ENCODE data around the gene MAP4K3.
"Not testable (repeated sequence)": the region's sequence is repeated elsewhere in the genome, so short reads cannot be mapped to it uniquely, and the experiment has no call there.

The MAP4K3 gene

DNA sequence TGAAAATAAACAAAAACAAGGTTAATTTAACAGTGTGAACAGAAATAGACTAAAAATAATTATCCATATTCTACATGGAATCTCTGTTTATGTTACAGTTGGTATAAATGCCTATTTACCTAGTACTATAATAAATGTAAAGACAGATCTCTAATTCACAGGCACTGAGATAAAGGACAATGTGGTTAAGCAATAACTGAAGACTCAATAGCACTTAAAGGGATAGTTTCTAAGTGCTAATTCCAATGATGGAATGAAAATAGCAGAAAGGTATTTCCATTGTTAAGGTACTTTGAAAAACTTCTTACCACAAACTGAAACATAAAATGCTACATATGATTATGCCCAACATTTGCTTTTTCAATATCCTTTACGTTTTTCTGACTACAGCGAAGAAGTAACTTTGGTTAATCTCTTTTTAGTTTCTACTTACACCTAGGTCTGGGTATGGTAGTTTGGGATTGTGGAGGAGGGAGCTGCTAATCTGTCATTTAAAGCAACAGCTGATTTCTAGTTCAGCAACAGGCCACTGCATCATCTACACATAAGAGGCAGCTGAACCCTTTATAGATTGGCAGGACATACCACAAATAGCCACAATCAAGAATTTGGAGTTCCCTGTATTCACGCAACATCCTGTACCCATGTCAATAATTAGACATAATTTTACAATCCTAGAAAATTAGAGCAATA, 27.2 kb downstream of the MAP4K3 start:
- no peak for DNase-seq (ENCODE audit: low spot score)

DNA sequence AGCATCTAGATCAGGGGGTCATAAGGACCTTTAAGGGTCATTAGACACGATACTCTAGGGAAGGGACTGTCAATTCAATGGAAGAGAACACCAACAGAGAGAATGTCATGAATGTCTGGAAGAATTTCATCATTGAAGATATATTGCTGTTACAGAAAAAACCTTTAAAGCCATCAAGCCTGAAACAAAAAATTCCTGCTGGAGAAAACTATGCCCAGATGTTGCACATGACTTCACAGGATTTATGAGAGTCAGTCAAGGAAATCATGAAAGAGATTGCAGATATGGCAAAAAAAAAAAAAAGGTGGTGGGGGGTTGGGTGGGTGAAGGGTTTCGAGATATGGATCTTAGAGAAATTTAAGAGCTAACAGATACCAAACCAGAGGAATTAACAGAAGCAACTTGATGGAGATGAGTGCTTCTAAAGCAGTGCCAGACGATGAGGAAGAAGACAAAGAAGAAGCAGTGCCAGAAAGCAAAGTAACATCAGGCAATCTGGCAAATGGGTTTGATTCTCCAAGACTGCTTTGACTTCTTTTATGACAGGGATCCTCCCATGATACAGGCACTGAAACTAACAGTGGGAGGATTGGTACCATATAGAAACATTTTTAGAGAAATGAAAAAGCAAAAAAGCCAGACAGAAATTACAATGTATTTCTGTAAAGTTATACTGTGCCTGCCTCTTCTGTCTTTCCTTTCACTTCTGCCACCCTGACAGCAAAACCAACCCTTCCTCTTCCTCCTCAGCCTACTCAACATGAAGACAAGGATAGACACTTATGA, 28.5 kb downstream of the MAP4K3 start:
- no peak for DNase-seq (ENCODE audit: low spot score)

DNA sequence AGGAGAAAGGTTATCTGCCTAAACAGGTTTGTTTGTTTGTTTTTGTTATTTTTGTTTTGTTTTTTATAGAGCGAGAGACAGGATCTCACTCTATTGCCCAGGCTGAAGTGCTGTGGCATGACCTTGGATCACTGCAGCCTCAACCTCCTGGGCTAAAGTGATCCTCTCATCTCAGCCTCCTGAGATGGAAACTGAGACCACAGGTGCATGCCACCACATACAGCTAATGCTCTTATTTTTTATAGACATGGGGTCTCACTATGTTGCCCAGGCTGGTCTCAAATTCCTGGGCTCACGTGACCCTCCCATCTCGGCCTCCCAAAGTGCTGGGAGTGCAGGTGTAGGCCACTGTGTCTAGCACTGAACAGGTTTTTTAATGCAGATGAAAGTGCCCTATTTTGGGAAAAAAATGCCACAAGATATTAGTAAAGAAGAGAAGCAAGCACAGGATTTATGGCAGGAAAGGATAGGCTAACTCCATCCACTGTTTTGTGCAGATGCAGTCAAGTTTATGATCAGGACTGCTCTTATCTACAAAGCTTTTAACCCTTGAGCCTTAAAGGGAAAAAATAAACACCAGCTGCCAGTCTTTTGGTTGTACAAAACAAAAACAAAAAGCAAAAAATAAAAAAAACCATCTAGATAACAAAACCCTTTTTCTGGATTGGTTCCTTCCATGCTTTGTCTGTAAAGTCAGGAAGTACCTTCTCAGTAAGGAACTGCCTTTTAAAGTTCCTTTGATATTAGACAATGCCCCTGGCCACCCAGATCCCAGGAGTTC, 29.4 kb downstream of the MAP4K3 start:
- no peak for DNase-seq (ENCODE audit: low spot score)

DNA sequence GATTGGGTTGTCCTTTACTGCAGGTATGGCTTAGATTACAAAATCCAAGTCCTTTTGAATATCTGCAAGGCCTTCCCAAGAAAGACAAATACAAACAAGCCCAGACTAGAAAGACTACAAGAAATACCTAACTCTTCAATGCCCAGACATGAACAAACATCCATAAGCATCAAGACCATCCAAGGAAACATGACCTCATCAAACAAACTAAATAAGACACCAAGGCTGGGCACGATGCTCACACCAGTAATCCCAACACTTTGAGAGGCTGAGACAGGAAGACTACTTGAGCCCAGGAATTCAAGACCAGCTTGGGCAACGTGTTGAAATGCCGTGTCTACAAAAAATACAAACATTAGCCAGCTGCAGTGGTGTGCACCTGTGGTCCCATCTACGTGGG, 31.7 kb downstream of the MAP4K3 start:
- no peak for DNase-seq (ENCODE audit: low spot score)

GRCh38 chr2:39403311-39403710, 33.8 kb downstream of the MAP4K3 start:
- DNase-seq (ENCODE audit: low spot score) = no peak

DNA sequence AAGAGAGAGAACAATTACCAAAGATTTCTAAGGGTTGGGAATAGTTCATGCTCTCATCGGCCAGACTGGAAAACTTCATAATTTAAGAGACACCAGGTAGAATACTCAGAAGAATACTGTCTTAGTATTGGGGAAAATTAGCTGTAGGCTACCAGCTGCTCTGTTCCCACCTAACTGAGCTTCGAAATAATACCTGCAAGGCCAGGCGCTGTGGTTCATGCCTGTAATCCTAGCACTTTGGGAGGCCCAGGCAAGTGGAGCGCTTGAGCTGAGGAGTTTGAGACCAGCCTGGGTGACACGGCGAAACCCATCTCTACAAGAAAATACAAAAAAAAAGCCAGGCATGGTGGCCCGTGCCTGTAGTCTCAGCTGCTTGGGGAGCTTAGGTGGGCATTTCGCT, 35.8 kb downstream of the MAP4K3 start:
- no peak for DNase-seq (ENCODE audit: low spot score)

DNA sequence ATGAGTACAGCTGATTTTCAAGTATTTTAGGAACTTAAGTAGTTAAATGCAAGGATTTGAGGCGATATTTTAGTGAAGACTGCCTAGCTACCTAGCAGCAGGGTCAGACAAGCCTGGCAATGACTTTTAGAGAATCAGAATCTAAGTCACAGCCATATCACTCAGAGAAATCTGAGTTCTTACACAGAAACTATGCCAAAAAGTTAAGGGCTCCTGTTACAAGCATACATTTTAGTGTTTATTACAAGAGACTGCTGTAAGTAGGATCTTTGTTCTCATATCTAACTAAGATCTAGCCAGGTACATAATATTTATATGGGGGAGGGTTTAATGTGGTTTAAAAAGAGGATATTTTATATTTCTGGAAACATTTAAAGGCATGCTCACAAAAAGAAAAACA, 37.5 kb downstream of the MAP4K3 start:
- DNase-seq (ENCODE audit: low spot score) = no peak

- DNase-seq (ENCODE audit: low spot score) = no peak
Measured at GRCh38 chr2:39395313-39395712, 41.8 kb downstream of the MAP4K3 start.

- no peak for DNase-seq (ENCODE audit: low spot score)
Measured at GRCh38 chr2:39394516-39394961, 42.5 kb downstream of the MAP4K3 start.

DNA sequence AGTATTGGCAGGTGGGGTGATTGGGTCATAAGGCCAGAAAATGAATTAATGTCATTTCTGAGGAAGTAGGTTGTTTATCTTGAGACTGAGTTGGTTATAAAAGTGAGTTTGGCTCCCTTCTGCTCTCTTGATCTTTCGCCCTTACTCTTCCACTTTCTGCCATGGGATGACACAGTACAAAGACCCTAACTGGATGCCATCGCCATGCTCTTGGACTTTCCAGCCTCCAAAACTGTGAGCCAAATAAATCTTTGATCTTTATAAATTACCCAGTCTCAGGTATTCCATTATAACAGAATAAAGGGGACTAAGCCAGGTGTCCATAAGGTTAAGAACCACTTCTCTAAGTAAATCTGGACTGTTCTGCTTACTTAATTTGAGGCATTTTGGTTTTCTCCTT, 44.4 kb downstream of the MAP4K3 start:
- no peak for DNase-seq (ENCODE audit: low spot score)

GRCh38 chr2:39390216-39390615, 46.9 kb downstream of the MAP4K3 start:
- DNase-seq (ENCODE audit: low spot score) = no peak

GRCh38 chr2:39386064-39386463, 51.0 kb downstream of the MAP4K3 start:
- DNase-seq (ENCODE audit: low spot score) = no peak

GRCh38 chr2:39385172-39385571, 51.9 kb downstream of the MAP4K3 start:
- DNase-seq (ENCODE audit: low spot score) = no peak

DNA sequence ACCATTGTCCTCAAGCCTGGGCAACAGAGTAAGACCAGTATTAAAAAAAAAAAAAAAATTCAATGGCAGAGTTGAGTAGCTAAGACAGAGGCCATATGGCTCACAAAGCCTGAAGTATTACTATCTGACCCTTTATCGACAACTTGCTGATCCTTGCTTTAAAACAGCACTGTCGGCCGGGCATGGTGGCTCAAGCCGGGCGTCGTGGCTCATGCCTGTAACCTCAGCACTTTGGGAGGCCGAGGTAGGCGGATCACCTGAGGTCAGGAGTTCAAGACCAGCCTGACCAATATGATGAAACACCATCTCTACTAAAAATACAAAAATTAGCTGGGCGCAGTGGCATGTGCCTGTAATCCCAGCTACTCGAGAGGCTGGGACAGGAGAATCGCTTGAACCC, 53.0 kb downstream of the MAP4K3 start:
- DNase-seq (ENCODE audit: low spot score) = not testable (repeated sequence)

- DNase-seq (ENCODE audit: low spot score) = no peak
Measured at GRCh38 chr2:39383146-39383545, 53.9 kb downstream of the MAP4K3 start.

DNA sequence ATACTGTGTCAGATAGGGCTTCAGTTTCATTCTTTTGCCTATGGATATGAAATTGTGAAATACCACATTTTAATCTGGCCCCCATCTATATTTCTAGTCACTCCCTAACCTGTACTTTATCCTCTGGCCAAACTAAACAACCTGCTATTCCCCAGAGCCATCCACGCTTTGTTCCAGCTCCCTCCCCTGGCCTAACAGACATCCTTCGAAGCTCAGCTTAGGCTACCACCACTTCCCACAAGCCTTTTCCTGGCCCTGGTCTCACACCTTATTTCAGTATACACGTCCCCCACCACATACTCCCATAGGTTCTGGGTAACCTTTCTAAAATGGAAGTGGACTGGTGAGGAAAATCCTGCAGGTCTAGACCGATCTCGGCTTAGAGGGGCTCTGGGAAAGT, 55.4 kb downstream of the MAP4K3 start:
- DNase-seq (ENCODE audit: low spot score) = peak; percentile 13

GRCh38 chr2:39380525-39381150, 56.4 kb downstream of the MAP4K3 start:
- DNase-seq (ENCODE audit: low spot score) = no peak

GRCh38 chr2:39379643-39380524, 57.2 kb downstream of the MAP4K3 start:
- peak; percentile 22 for DNase-seq (ENCODE audit: low spot score)

- no peak for DNase-seq (ENCODE audit: low spot score)
Measured at GRCh38 chr2:39378968-39379367, 58.1 kb downstream of the MAP4K3 start.

DNA sequence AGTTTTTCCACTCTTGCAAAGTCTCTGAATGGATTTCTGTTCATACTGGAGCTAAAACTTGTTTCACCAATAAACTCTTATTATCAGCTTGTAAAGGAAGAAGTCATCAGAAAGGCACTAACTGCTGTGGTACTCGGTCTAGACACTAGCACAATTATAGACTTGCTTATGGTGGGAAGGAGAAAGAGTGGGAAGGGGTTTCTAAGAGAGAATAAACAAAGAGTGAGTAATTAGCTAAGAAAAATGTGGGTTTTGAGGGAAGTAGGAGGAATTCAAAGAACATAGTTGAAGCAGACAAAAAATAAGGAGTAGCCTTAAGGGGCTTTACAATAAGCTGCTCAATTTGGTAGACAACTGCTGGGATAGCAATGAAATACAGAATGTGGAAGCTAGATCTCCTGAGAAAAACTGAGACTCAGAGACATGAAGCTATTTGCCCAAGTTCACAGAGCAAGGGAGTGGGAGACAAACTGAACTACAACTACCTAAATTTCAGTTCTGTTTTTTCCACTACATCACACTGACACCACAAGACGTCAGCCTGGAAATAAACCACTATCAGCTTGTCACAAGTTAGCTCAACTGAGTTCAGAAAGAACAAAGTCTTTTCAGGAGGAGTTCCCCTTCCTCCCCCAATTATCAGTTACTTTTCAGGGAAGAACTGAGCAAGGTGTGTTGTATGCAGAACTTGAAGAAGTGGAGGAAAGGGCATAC, 59.7 kb downstream of the MAP4K3 start:
- DNase-seq (ENCODE audit: low spot score) = no peak

DNA sequence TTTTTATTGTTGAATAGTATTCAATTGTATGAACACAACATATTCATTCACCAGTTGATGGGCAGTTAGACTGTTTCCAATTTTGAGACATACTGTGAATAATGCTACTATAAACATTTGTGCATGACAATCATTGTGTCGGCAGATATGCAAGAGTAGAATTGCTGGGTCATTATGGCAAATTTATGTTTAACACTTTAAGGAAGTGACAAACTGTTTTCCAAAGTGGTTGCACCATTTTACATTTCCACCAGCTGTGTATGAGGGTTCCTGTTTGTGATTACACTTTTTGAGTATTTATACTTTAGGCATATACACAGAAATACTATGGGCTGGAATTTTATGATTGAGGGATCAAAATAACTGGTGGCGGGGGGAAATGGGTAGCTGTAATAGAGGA, 61.2 kb downstream of the MAP4K3 start:
- DNase-seq (ENCODE audit: low spot score) = no peak
